Fibroblast of lung (primary cell): ENCODE data around the gene ATP6V0D1. TPM values are rescaled to one million over a fixed set of nuclear protein-coding genes. Genes with fewer than 3 reads are reported as not detected.
A peak's percentile ranks its signal among the peaks of the same experiment; 100 is the strongest.

Source experiments
- DNase-seq, 2 donors: peaks; one replicate each; pipeline versions ENCODE4 v3.0.0 to v3.0.0-alpha.2; 2010; ENCODE audit warnings: low read depth in 2 of 2
- H2AFZ ChIP-seq: 2 replicates; pipeline ENCODE4 v1.5.1; 2012; ENCODE audit warnings: low read length, control low read depth, inconsistent platforms
- H3K27ac ChIP-seq: 2 replicates; pipeline ENCODE4 v1.5.1; 2011; ENCODE audit warnings: low read length, control low read depth; ENCODE audit not compliant: insufficient read depth
- H3K27me3 ChIP-seq: 2 replicates; pipeline ENCODE4 v1.5.1; 2011; ENCODE audit warnings: mild to moderate bottlenecking, low read length; ENCODE audit not compliant: control insufficient read depth, insufficient read depth
- H3K36me3 ChIP-seq: 2 replicates; pipeline ENCODE4 v1.5.1; 2011; ENCODE audit warnings: low read length; ENCODE audit not compliant: control insufficient read depth, insufficient read depth
- H3K4me1 ChIP-seq: 2 replicates; pipeline ENCODE4 v1.5.1; 2011; ENCODE audit warnings: low read length; ENCODE audit not compliant: control insufficient read depth, insufficient read depth; ENCODE audit errors: extremely low read depth
- H3K4me2 ChIP-seq: 2 replicates; pipeline ENCODE4 v1.5.1; 2011; ENCODE audit warnings: low read length, control low read depth; ENCODE audit not compliant: insufficient read depth; ENCODE audit errors: extremely low read depth
- H3K4me3 ChIP-seq, 4 experiments: fragments of 200-600 bp in 1 of 4; sonication (generic) in 1 of 4; replicated peaks in 1 of 4; 2 replicates each; pipeline ENCODE4 v1.5.1; 2011 to 2016; ENCODE audit warnings: low read length in 4 of 4, low read depth in 3 of 4, mild to moderate bottlenecking in 3 of 4, control low read depth in 2 of 4, inconsistent platforms in 1 of 4, mixed read lengths in 1 of 4; ENCODE audit not compliant: insufficient read depth in 1 of 4; ENCODE audit errors: control extremely low read depth in 1 of 4
- H3K79me2 ChIP-seq: 2 replicates; pipeline ENCODE4 v1.5.1; 2012; ENCODE audit warnings: mild to moderate bottlenecking, low read length, inconsistent platforms; ENCODE audit not compliant: control insufficient read depth, insufficient read depth
- H3K9ac ChIP-seq: 2 replicates; pipeline ENCODE4 v1.5.1; 2011; ENCODE audit warnings: mild to moderate bottlenecking, low read length, control low read depth; ENCODE audit not compliant: insufficient read depth
- H3K9me3 ChIP-seq: 2 replicates; pipeline ENCODE4 v1.5.1; 2012; ENCODE audit warnings: low read depth, low read length; ENCODE audit not compliant: control insufficient read depth, insufficient read depth
- H4K20me1 ChIP-seq: 2 replicates; pipeline ENCODE4 v1.5.1; 2011; ENCODE audit warnings: low read length; ENCODE audit not compliant: control insufficient read depth, insufficient read depth; ENCODE audit errors: extremely low read depth
- EZH2 ChIP-seq: IDR thresholded peaks from 2 replicates; pipeline ENCODE4 v1.5.1; 2012; ENCODE audit warnings: low read length, control low read depth, mild to moderate bottlenecking; ENCODE audit errors: missing control alignments
- polyA plus RNA-seq, 2 donors: library from polyadenylated mRNA; depleted of rRNA in 1 of 2; stranded (reverse) in 1 of 2; unstranded in 1 of 2; fragments of >200 nt; gene quantifications; 2 replicates each; pipeline ENCODE4 v1.2.1, GENCODE V29; 2011 to 2012; ENCODE audit warnings: missing spikeins in 1 of 2
- total RNA-seq: library from RNA; depleted of rRNA; stranded (reverse); fragments of >200 nt; gene quantifications from 2 replicates; pipeline ENCODE4 v1.2.1, GENCODE V29; 2014
- TF ChIP-seq, protein P1 (sequence below), 2 donors: IDR thresholded peaks in 1 of 2; conservative IDR thresholded peaks in 1 of 2; 1 replicate in 1 of 2; 2 replicates in 1 of 2; pipeline ENCODE4 v1.5.1; 2011 to 2012; ENCODE audit warnings: low read length in 2 of 2, control low read depth in 1 of 2, inconsistent platforms in 1 of 2, low read depth in 1 of 2, mild to moderate bottlenecking in 1 of 2

ATP6V0D1 gene
- total and polyA plus RNA-seq, 2 donors (not counting 1 experiment from before 2014, with no cell fraction given), result 91.2 to 183 TPM

DNA sequence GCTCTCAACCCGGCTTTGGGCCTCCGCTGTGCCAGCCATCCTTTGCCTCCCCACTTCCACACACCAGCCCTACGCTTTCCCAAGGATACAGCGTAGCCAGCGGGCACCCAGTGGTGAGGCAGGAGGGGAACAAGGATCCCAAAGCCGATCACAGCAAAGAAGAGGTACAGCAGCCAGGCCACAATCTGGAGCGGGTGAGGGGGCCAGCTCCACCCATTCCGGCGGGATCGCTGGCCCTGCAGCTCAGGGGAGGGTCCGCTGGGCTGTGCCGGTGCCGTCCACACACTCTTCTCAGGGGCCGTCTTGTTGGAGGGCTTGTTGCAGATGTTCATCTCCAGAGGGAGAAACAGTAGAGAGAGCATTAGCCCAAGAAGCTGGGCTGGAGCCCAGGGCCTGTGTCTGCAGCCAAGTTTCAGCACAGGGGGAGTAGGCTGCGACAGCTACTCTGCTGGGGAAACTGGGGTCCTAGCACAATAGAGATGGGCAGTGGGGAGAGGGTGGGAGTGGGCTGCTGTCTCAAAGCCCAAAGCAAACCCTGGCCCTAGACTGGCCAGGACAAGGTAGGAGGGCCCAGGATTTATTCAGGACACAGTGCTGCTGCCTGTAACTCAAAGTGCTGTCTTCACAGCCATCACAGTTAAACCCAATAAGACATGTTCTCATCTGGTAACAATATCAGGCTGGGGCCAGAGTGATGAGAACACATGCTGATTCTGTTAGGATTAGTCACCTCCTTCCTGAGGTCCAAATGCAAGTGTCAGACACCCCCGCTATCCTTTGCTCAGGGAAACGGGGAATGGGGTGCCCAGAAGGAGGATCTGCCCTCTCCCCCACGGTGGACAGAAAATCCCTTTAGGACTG is 74.6 kb downstream of the ATP6V0D1 start:
- Histone ChIP-seq H3K79me2 (no peaks in the 10 kb centered on the region), H3K36me3 (no peaks in the 10 kb centered on the region), H3K4me3 (peak overlapping the region in 1 of 4 experiments; percentile 12), H4K20me1 (no peaks in the 10 kb centered on the region), H3K4me2 (peak overlapping the region; percentile 55), H3K9me3 (no peaks in the 10 kb centered on the region), H3K9ac (peak overlapping the region; percentile 33), H3K27ac (peak overlapping the region; percentile 75), H3K4me1 (peaks cover 24% of the 10 kb centered on the region), H2AFZ (no peak overlapping the region), H3K27me3 (no peaks in the 10 kb centered on the region)
- TF ChIP-seq, protein P1, sequence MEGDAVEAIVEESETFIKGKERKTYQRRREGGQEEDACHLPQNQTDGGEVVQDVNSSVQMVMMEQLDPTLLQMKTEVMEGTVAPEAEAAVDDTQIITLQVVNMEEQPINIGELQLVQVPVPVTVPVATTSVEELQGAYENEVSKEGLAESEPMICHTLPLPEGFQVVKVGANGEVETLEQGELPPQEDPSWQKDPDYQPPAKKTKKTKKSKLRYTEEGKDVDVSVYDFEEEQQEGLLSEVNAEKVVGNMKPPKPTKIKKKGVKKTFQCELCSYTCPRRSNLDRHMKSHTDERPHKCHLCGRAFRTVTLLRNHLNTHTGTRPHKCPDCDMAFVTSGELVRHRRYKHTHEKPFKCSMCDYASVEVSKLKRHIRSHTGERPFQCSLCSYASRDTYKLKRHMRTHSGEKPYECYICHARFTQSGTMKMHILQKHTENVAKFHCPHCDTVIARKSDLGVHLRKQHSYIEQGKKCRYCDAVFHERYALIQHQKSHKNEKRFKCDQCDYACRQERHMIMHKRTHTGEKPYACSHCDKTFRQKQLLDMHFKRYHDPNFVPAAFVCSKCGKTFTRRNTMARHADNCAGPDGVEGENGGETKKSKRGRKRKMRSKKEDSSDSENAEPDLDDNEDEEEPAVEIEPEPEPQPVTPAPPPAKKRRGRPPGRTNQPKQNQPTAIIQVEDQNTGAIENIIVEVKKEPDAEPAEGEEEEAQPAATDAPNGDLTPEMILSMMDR (conservative IDR thresholded peaks at IDR 0.05 in 1 of 2, IDR thresholded peaks at IDR 0.05 in 1 of 2; ENCODE audit: low read depth in 1 of 2, low read length in 2 of 2), result no peak
- TF ChIP-seq EZH2, result no peak
- DNase-seq, result peak; percentile 68 to 86

GRCh38 chr16:67405336-67405735 is 75.6 kb downstream of the ATP6V0D1 start:
- no peaks in the 10 kb centered on the region for H3K9me3 ChIP-seq
- H2AFZ ChIP-seq, result no peak overlapping the region
- H4K20me1 ChIP-seq, result no peaks in the 10 kb centered on the region
- H3K4me3 ChIP-seq, result no peak overlapping the region
- no peak overlapping the region for H3K4me2 ChIP-seq
- no peak overlapping the region for H3K9ac ChIP-seq
- H3K27ac ChIP-seq, result no peak overlapping the region
- peaks cover 24% of the 10 kb centered on the region for H3K4me1 ChIP-seq
- DNase-seq, result no peak
- no peaks in the 10 kb centered on the region for H3K27me3 ChIP-seq
- H3K79me2 ChIP-seq, result no peaks in the 10 kb centered on the region
- H3K36me3 ChIP-seq, result no peaks in the 10 kb centered on the region
- no peak for TF ChIP-seq EZH2
- TF ChIP-seq, protein P1 (conservative IDR thresholded peaks at IDR 0.05 in 1 of 2, IDR thresholded peaks at IDR 0.05 in 1 of 2; ENCODE audit: low read depth in 1 of 2, low read length in 2 of 2), result no peak

GRCh38 chr16:67404740-67405226 is 76.2 kb downstream of the ATP6V0D1 start:
- Histone ChIP-seq H4K20me1 (no peaks in the 10 kb centered on the region), H3K27ac (no peak overlapping the region), H3K4me2 (no peak overlapping the region), H3K79me2 (no peaks in the 10 kb centered on the region), H3K9me3 (no peaks in the 10 kb centered on the region), H3K36me3 (no peaks in the 10 kb centered on the region), H3K9ac (no peak overlapping the region), H2AFZ (no peak overlapping the region), H3K4me3 (no peak overlapping the region), H3K27me3 (no peaks in the 10 kb centered on the region), H3K4me1 (peaks cover 24% of the 10 kb centered on the region)
- no peak for DNase-seq
- TF ChIP-seq, protein P1 (conservative IDR thresholded peaks at IDR 0.05 in 1 of 2, IDR thresholded peaks at IDR 0.05 in 1 of 2; ENCODE audit: low read depth in 1 of 2, low read length in 2 of 2), result no peak
- no peak for TF ChIP-seq EZH2
